Measurements from ENCODE around the gene FOXP1.

Gene FOXP1

GRCh38 chr3:71010726-71011455 is 572.6 kb downstream of the FOXP1 start:
- no peak for DNase-seq

- DNase-seq: no peak
These were observed 575.1 kb downstream of the FOXP1 start for GRCh38 chr3:71008350-71008935.

GRCh38 chr3:71006810-71007785 is 576.4 kb downstream of the FOXP1 start:
- DNase-seq: peak; percentile 46

GRCh38 chr3:71005702-71006321 is 577.7 kb downstream of the FOXP1 start:
- no peak for DNase-seq

- DNase-seq: no peak
These were observed 580.0 kb downstream of the FOXP1 start for GRCh38 chr3:71003511-71003910.

- no peak for DNase-seq
These were observed 581.2 kb downstream of the FOXP1 start for GRCh38 chr3:71002298-71002697.

- DNase-seq: no peak
These were observed 582.2 kb downstream of the FOXP1 start for GRCh38 chr3:71001303-71001830.

- no peak for DNase-seq
These were observed 583.0 kb downstream of the FOXP1 start for GRCh38 chr3:71000483-71000882.

GRCh38 chr3:70999730-71000129 is 583.8 kb downstream of the FOXP1 start:
- no peak for DNase-seq

GRCh38 chr3:70996082-70996481 is 587.4 kb downstream of the FOXP1 start:
- no peak for DNase-seq

GRCh38 chr3:70994644-70995043 is 588.9 kb downstream of the FOXP1 start:
- no peak for DNase-seq

- DNase-seq: no peak
These were observed 590.8 kb downstream of the FOXP1 start for GRCh38 chr3:70992562-70993204.

GRCh38 chr3:70992131-70992530 is 591.4 kb downstream of the FOXP1 start:
- DNase-seq: no peak

GRCh38 chr3:70990723-70991122 is 592.8 kb downstream of the FOXP1 start:
- no peak for DNase-seq

- no peak for DNase-seq
These were observed 593.3 kb downstream of the FOXP1 start for GRCh38 chr3:70990185-70990584.

- peak; percentile 17 for DNase-seq
These were observed 594.4 kb downstream of the FOXP1 start for GRCh38 chr3:70989174-70989573.

GRCh38 chr3:70988111-70988510 is 595.4 kb downstream of the FOXP1 start:
- DNase-seq: no peak

GRCh38 chr3:70985572-70985971 is 598.0 kb downstream of the FOXP1 start:
- no peak for DNase-seq

- no peak for DNase-seq
These were observed 598.6 kb downstream of the FOXP1 start for GRCh38 chr3:70984776-70985482.

GRCh38 chr3:70982700-70983140 is 600.8 kb downstream of the FOXP1 start:
- no peak for DNase-seq

GRCh38 chr3:70982284-70982683 is 601.2 kb downstream of the FOXP1 start:
- DNase-seq: no peak

Data from NCI-H69 (cell line).